Keratinocyte (primary cell): ENCODE results near the gene ZNF274. TPM values are rescaled to one million over a fixed set of nuclear protein-coding genes. Genes with fewer than 3 reads are reported as not detected.

Experiments
- DNase-seq: peaks from one replicate; pipeline ENCODE4 v3.0.0-alpha.2; 2011; ENCODE audit warnings: low read depth, missing footprints, low spot score
- FAIRE-seq: peaks from 2 replicates; lab custom pipeline; 2011; peaks lifted over from hg19 to GRCh38; lab: Jason Lieb, UNC
- H2AFZ ChIP-seq: 2 replicates; pipeline ENCODE4 v1.6.0; 2012; ENCODE audit warnings: low read length, control low read depth, inconsistent platforms; ENCODE audit not compliant: control insufficient read depth
- H3K27ac ChIP-seq: 2 replicates; pipeline ENCODE4 v1.5.1; 2011; ENCODE audit warnings: low read length; ENCODE audit not compliant: control insufficient read depth, insufficient read depth
- H3K27me3 ChIP-seq: 3 replicates; pipeline ENCODE4 v1.6.0; 2011; ENCODE audit warnings: low read length; ENCODE audit not compliant: control insufficient read depth, insufficient read depth; ENCODE audit errors: extremely low read depth
- H3K36me3 ChIP-seq, 2 experiments: 2 replicates in 1 of 2; 3 replicates in 1 of 2; pipeline ENCODE4 v1.5.1; 2011; ENCODE audit warnings: low read length in 2 of 2, mild to moderate bottlenecking in 1 of 2; ENCODE audit not compliant: control insufficient read depth in 2 of 2, insufficient read depth in 2 of 2; ENCODE audit errors: extremely low read depth in 1 of 2
- H3K4me1 ChIP-seq: 3 replicates; pipeline ENCODE4 v1.5.1; 2011; ENCODE audit warnings: low read length; ENCODE audit not compliant: control insufficient read depth, insufficient read depth; ENCODE audit errors: extremely low read depth
- H3K4me2 ChIP-seq: 3 replicates; pipeline ENCODE4 v1.6.0; 2011; ENCODE audit warnings: low read depth, low read length; ENCODE audit not compliant: control insufficient read depth, insufficient read depth; ENCODE audit errors: extremely low read depth
- H3K4me3 ChIP-seq, 3 experiments: fragments of 200-600 bp in 1 of 3; sonication (generic) in 1 of 3; 2 replicates in 2 of 3; 3 replicates in 1 of 3; pipeline ENCODE4 v1.5.1; 2011 to 2016; ENCODE audit warnings: low read length in 3 of 3, mild to moderate bottlenecking in 3 of 3, control low read depth in 2 of 3, inconsistent platforms in 1 of 3, low read depth in 1 of 3, mixed read lengths in 1 of 3, mixed run types in 1 of 3, moderate library complexity in 1 of 3; ENCODE audit not compliant: control insufficient read depth in 2 of 3, insufficient read depth in 2 of 3; ENCODE audit errors: extremely low read depth in 1 of 3
- H3K79me2 ChIP-seq: 2 replicates; pipeline ENCODE4 v1.6.0; 2012; ENCODE audit warnings: low read length; ENCODE audit not compliant: control insufficient read depth, insufficient read depth
- H3K9ac ChIP-seq: 3 replicates; pipeline ENCODE4 v1.6.0; 2011; ENCODE audit warnings: low read length; ENCODE audit not compliant: control insufficient read depth, insufficient read depth; ENCODE audit errors: extremely low read depth
- H3K9me1 ChIP-seq: 3 replicates; pipeline ENCODE4 v1.6.0; 2011; ENCODE audit warnings: low read length; ENCODE audit not compliant: control insufficient read depth, insufficient read depth; ENCODE audit errors: extremely low read depth
- H3K9me3 ChIP-seq: 2 replicates; pipeline ENCODE4 v1.5.1; 2012; ENCODE audit warnings: low read depth, low read length; ENCODE audit not compliant: control insufficient read depth
- H4K20me1 ChIP-seq: 3 replicates; pipeline ENCODE4 v1.6.0; 2011; ENCODE audit warnings: low read length; ENCODE audit not compliant: control insufficient read depth, insufficient read depth; ENCODE audit errors: extremely low read depth
- CTCF ChIP-seq, 3 experiments: IDR thresholded peaks in 1 of 3; conservative IDR thresholded peaks in 1 of 3; optimal IDR thresholded peaks in 1 of 3; 2 replicates in 2 of 3; 3 replicates in 1 of 3; pipeline versions ENCODE3 to v1.5.1; 2011; ENCODE audit warnings: low read length in 3 of 3, mild to moderate bottlenecking in 3 of 3, moderate library complexity in 2 of 3, control low read depth in 1 of 3, inconsistent platforms in 1 of 3; ENCODE audit not compliant: insufficient read depth in 2 of 3; ENCODE audit errors: extremely low read depth in 1 of 3
- EZH2 ChIP-seq: IDR thresholded peaks from one replicate; pipeline ENCODE4 v1.6.1; 2012; ENCODE audit warnings: inconsistent platforms, mild to moderate bottlenecking, low read length, moderate library complexity
- dilution Hi-C: fragments of 300-500 bp; cut with MboI; formaldehyde crosslinking; loops from one replicate; pipeline ENCODE4 v1.7.0; 2020; ENCODE audit warnings: low sequenced_read_pairs; ENCODE audit not compliant: extremely low pct_ligation_motif_present
- polyA plus RNA-seq, 5 experiments: library from polyadenylated mRNA; depleted of rRNA in 3 of 5; stranded (reverse) in 3 of 5; stranded (forward) in 1 of 5; unstranded in 1 of 5; fragments of >200 nt; gene quantifications; 1 replicate in 1 of 5; 2 replicates in 3 of 5; 3 replicates in 1 of 5; pipeline versions ENCODE4 v1.2.1 to v1.2.3, GENCODE V29; 2011 to 2012; ENCODE audit warnings: missing spikeins in 2 of 5, low read depth in 1 of 5, low replicate concordance in 1 of 5

ZNF274 gene
- polyA plus RNA-seq, 1 donor (not counting 4 experiments of a cell fraction or from before 2014, with no cell fraction given), result 25.9 TPM

GRCh38 chr19:58212336-58213074, 29.6 kb downstream of the ZNF274 start:
- H3K4me3 ChIP-seq, result no peak overlapping the region

GRCh38 chr19:58213075-58213369, 30.2 kb downstream of the ZNF274 start:
- H3K4me3 ChIP-seq, result no peak overlapping the region
- H3K4me2 ChIP-seq, result no peak overlapping the region
- peaks cover 47 to 49% of the 10 kb centered on the region in 2 experiments for H3K36me3 ChIP-seq
- H3K9me1 ChIP-seq, result no peaks in the 10 kb centered on the region
- dilution Hi-C loops, result no loop called here
- DNase-seq (no peak), FAIRE-seq (no peak)
- H4K20me1 ChIP-seq, result no peaks in the 10 kb centered on the region
- H3K9ac ChIP-seq, result no peak overlapping the region
- H3K79me2 ChIP-seq, result no peaks in the 10 kb centered on the region
- no peak overlapping the region for H3K27ac ChIP-seq
- H3K27me3 ChIP-seq, result no peaks in the 10 kb centered on the region
- no peak overlapping the region for H2AFZ ChIP-seq
- H3K9me3 ChIP-seq, result peaks cover 69% of the 10 kb centered on the region
- H3K4me1 ChIP-seq, result no peaks in the 10 kb centered on the region
- TF ChIP-seq CTCF (optimal IDR thresholded peaks at IDR 0.05 in 1 of 3, IDR thresholded peaks at IDR 0.05 in 1 of 3, conservative IDR thresholded peaks at IDR 0.05 in 1 of 3; ENCODE audit: extremely low read depth in 1 of 3, insufficient read depth in 2 of 3, low read length in 3 of 3) (no peak), EZH2 (no peak)

More at GRCh38 chr19:58212336-58213074, 29.6 kb downstream of the ZNF274 start:
- dilution Hi-C loops, result no loop called here
- no peak for FAIRE-seq
- no peaks in the 10 kb centered on the region for H3K4me1 ChIP-seq
- peaks cover 71% of the 10 kb centered on the region for H3K9me3 ChIP-seq
- no peak overlapping the region for H3K9ac ChIP-seq
- H2AFZ ChIP-seq, result no peak overlapping the region
- no peaks in the 10 kb centered on the region for H3K9me1 ChIP-seq
- no peaks in the 10 kb centered on the region for H3K27me3 ChIP-seq
- H3K27ac ChIP-seq, result no peak overlapping the region
- H3K4me2 ChIP-seq, result no peak overlapping the region
- H3K79me2 ChIP-seq, result no peaks in the 10 kb centered on the region
- no peaks in the 10 kb centered on the region for H4K20me1 ChIP-seq
- no peak for TF ChIP-seq CTCF (optimal IDR thresholded peaks at IDR 0.05 in 1 of 3, IDR thresholded peaks at IDR 0.05 in 1 of 3, conservative IDR thresholded peaks at IDR 0.05 in 1 of 3; ENCODE audit: extremely low read depth in 1 of 3, insufficient read depth in 2 of 3, low read length in 3 of 3)
- no peak for TF ChIP-seq EZH2
- peaks cover 52 to 54% of the 10 kb centered on the region in 2 experiments for H3K36me3 ChIP-seq
- DNase-seq, result no peak
